GM12891 (cell line): ENCODE results near the gene PCSK6.

Experiments used
- POLR2A ChIP-seq: IDR thresholded peaks from 2 replicates; pipeline ENCODE4 v1.6.1; 2011; ENCODE audit warnings: low read depth, low read length, control low read depth
- POLR2AphosphoS5 ChIP-seq: IDR thresholded peaks from 2 replicates; pipeline ENCODE4 v1.6.1; 2011; ENCODE audit warnings: low read depth, low read length, control low read depth
- POU2F2 ChIP-seq: IDR thresholded peaks from 2 replicates; pipeline ENCODE4 v1.6.1; 2011; ENCODE audit warnings: low read depth, mild to moderate bottlenecking, control low read depth, low read length, moderate library complexity
- TAF1 ChIP-seq: IDR thresholded peaks from 2 replicates; pipeline ENCODE4 v1.6.1; 2011; ENCODE audit warnings: low read depth, low read length, control low read depth

DNA sequence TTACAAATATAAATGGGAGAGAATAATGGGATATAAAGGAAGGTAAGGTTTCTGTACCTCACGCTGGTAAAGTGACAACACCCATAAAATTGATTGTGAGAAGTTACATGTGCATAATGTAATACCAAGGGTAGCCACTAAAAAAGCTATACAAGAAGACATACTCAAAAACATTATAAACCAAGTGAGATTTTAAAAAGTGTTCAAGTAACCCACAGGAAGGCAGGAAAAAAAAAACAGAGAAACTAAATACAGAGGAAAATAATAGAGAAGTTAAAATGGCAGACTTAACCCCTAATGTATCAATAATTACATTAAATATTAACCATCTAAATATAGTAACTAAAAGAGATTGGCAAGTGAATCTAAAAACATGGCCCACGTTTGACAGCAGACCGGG is 76.3 kb downstream of the PCSK6 start:
- TF ChIP-seq POLR2A = no peak
- TF ChIP-seq TAF1 = no peak
- no peak for TF ChIP-seq POU2F2
- no peak for TF ChIP-seq POLR2AphosphoS5
